Mesenteric fat pad (tissue), 1 donor: Measurements from ENCODE around the gene GUCA2A. TPM values are rescaled to one million over a fixed set of nuclear protein-coding genes. Genes with fewer than 3 reads are reported as not detected.
A peak's percentile ranks its signal among the peaks of the same experiment; 100 is the strongest.

Experiments
- DNase-seq: peaks from one replicate; pipeline ENCODE4 v3.0.0-alpha.2; 2020; ENCODE audit warnings: low spot score
- total RNA-seq: library from RNA; stranded (reverse); fragmentation: NEBNext Ultra II Directional; extraction: Animal tissue kit (Norgen Biotek cat#: 25700); gene quantifications from one replicate; pipeline ENCODE4 v1.2.1, GENCODE V29; 2021
- donor health status: DM: yes; HTN: yes; CAD: no.

GUCA2A gene
- total RNA-seq, 1 donor from 2014 or later = not detected

- DNase-seq = no peak
Observed at GRCh38 chr1:42155362-42155761, 9.2 kb downstream of the GUCA2A start.

- peak; percentile 80 for DNase-seq
Observed at GRCh38 chr1:42154685-42155084, 9.9 kb downstream of the GUCA2A start.

DNA sequence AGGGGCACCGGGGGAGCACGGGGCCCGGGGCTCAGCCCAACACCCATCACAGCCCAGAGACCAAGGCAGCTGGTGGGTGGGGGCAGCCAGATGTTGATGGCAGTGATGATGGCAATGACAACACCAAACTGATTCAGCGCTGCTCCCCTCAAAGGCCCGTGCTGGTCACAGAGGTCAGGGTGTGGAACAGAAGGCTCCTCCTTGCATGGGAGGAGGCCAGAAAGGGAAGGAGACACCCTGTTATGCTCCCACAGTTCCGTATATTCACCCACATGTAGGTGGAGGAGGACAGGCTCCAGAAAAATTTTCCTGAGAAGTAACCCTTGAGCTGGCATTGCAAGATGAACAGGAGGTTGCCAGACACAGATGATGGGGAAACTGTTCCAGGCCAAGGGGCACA is 10.9 kb downstream of the GUCA2A start:
- no peak for DNase-seq

DNA sequence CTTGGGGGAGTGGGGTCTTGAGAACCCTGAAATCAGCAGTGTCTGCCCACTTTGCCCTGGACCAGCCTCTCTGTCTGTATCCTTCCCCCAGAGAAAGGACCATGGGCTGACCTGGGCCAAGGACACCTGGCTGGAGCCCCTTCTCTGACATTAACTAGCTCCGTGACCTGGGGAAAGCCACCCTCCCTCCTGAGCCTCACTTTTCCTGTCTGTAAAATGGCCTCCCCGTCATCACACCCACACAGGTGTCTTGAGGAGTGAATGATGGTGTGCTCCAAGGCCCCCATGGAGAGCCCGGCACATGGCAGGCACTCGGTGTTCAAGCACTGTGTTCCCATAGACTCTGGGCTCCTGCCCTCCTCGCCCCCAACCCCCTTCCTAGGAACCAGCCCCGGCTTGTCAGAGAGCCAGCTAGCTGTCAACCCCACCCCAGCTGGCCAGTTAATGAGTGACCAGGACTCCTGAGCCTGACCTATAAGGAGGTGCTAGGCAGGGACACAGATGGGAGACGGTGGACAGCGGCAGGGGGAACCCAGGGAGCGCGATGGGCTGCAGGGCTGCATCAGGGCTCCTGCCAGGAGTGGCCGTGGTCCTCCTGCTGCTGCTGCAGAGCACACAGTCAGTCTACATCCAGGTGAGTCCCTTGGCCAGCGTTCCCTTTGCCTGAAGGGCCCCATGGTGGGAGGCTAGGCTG is 11.5 kb downstream of the GUCA2A start, which contains the start of gene GUCA2B:
TSS of gene GUCA2B (plus strand) at position 504 of the 694 bp plus-strand sequence. CDS start at position 545, 41 bp downstream.
- peak; percentile 72 for DNase-seq

DNA sequence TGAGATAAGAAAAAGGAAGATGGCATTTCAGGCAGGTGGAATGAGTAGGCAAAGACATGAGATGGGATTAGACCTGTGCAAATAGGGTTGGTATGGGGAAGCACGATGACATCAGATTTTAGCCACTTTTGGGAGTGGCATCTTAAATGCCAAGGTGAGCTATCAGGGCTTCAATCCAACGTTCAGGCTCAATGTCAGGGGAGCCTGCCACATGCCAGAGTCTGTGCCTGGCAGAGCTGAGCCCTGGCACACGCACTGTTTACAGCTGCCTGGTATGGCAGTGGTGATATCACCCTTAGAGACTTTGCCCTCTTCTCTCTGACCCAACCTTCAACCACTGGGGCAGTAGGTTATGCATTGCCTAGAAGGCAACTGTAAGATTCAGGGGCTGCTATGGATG is 12.4 kb downstream of the GUCA2A start:
- peak; percentile 60 for DNase-seq

- DNase-seq = peak; percentile 57
Observed at GRCh38 chr1:42150651-42151050, 13.9 kb downstream of the GUCA2A start.

GRCh38 chr1:42148166-42148565 is 16.4 kb downstream of the GUCA2A start:
- no peak for DNase-seq

- DNase-seq = peak; percentile 88
Observed at GRCh38 chr1:42146626-42147320, 17.8 kb downstream of the GUCA2A start.

DNA sequence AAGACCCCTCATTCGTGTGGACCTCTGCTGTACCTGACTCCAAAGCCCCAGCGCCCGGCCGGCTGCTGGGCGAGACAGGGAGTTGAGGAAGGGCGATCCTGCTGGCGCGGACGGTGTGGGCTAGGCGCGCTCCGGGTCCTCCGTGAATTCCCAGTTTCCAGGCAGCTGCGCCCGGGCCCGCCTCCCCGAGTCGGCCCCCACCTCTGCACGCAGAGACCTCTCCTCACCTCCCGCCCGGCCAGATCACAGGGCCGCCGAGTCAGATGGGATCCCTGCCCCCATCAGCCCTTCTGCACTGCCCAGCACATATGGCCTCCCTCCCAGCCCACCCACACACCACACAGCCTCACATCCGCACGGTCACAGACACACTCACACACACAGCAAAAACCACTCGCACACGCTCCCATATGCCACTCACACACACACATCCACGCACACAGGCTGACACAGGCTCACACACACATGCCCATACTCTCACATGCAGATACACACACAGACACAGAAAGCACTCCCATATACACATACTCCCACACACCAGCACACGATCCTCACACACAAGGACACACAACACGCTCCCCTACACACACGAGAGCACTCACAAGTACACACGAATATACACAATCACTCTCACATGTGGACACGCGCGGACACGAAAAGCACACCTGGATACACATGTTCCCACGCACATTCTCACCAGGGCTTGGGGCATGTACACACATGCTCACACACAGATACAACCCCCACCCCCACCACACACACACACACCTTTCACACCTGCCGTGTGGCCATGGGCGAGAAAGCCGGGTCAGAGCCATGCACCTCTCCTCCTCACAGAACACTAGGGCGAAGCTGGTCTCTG is 18.6 kb downstream of the GUCA2A start:
- DNase-seq = no peak

DNA sequence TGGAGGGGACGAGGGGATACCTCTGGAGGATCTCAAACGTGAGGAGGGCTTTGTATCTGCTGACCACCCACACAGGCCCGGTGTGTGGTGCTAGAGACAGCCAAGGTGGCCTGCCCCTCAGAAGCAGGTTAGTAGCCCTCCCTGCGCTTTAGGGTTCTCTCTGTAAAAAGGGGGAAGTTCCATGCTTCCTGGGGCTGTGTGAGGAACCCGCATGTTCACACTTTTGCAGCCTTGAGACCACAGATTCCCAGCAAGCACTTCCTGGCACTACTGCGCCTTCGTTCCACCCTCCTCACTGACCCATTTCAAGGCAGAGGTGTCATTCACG is 19.2 kb downstream of the GUCA2A start:
- DNase-seq = no peak

GRCh38 chr1:42144711-42145388 is 19.7 kb downstream of the GUCA2A start:
- peak; percentile 55 for DNase-seq

DNA sequence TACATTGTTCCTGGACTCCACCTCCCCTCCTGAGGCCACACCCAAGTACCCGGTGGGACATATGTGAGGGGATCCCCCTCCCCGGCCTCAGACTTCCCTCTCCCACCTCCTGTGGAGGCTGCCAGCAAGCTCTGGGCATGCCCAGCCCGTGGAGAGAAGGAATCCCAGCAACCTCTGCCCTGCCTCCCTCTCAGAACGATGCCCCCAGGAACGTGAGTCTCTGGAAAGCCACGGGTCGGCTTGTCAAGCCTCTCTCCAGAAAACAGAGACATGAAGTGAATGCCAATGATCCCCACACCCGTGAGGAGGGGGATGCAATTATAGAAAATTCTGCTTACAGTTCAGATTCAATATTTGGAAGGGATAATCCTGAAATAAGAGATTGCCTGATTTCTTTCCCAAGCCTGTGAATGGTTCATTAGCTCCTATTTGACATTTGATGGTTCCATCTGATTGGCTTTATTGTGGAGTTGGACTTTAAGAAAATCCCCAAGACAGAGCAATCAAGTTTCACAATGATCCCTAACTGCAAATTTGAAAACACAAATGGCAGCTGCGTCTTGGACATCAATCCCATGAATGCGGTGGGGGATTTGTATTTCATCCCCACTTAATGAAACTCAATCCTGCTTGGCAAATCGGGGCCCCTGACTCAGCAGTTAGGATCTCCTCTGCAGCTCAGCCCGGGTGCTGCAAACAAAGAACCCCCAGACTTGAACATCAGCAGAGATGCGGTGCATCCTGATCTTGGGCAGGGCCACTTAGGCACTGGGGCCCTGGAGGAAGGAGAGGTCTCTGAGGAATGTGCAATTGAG is 20.4 kb downstream of the GUCA2A start:
- DNase-seq = peak; percentile 35

DNA sequence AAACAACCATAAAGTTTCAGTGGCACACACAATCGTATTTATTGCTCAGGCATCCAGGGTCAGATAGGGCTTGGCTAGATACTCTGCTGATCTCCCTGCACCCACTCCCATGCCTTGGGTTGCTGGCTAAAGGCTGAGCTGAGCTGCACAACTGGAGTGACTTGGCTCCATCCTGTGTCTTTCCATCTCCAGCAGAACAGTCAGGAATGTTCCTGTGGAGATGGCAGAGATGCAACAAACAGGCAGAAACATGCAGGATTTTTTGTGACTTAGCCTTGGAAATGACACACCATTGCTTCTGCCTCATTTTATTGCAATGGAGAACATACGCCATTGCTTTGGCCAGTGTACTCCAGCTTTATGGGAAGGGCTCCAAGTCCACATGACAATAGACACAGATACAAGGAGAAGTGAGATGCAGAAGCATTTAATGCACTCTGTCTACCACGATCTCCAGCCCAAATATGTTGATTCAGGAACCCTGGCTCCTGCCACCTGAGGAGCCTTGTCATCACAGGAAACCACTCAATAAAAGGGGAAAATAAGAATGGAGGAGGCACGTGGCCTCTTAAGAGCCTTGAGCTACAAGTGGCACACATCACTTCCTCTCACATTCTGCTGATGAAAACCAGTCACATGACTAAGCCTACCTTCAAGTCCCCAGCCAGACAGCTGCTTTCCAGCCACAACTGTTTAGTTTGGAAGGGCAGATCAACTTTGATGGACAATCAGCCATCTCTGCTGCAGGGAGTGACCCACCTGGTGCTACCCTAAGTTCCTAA is 21.5 kb downstream of the GUCA2A start:
- DNase-seq = no peak

DNA sequence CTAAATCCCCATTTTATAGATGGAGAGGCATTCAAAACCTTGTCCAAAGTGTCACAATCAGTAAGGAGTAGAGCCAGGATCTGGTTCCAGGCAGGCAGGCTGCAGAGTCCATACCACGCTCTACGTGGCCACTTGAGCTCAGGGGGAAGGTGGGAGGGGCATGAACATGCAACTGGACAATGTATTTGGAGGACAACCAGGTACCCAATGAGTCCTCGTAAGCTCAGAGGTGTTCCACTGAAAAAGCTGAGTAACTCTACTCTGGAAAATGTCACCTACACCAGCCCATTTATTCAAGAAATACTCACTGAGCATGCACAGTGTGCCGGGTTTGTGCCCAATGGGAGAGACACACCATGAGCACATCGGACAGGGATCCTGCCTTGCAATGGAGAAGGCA is 22.6 kb downstream of the GUCA2A start:
- no peak for DNase-seq

DNA sequence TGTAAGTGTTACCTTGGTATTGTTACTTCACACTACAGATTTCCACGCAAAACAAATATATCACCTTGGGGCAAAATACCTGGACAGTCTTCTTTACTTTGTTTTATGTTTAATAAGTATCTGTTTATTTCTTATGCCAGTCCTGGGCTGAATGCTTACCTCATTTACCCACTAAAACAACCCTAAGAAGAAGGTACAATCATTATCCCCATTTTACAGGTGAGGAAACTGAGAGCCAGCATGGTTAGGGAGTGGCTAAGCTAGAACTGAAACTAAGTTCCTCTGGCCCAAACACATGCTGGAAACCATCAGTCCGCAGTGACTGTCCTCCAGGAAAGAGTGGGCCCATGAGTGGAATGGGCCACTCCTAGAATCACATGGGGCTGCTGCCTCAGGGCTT is 24.4 kb downstream of the GUCA2A start:
- DNase-seq = no peak

GRCh38 chr1:42139444-42139843 is 25.1 kb downstream of the GUCA2A start:
- no peak for DNase-seq

DNA sequence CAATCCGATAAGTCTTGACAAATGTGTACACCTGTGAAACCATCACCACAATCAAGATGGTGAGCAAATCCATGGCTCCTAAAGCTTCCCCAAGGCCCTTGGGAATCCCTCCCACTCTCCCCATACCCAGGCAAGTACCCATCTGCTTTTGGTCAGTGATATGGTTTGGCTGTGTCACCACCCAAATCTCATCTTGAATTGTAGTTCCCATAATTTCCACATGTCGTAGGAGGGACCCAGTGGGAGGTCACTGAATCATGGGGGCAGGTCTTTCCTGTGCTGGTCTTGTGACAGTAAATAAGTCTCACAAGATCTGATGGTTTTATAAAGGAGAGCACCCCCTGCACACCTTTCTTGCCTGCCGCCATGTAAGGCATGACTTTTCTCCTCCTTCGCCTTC is 26.0 kb downstream of the GUCA2A start:
- DNase-seq = no peak

DNA sequence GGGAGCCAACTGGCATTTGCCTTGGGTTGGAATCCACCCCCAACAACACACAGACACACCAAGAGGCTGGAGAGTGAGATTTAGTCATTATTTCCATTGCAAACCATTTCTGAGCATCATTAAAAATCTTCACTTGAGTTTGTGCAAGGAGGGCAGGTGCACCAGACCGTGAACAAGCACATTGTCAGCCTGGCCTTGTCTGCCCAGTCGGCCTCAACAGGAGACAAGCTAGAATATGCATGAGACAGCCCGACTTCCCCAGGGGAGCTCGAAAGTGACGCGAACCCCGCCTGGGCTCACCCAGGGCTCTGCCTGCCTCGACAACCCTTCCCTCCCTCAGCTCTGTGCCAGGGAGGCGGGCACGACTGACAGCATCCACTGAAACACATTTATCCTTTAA is 26.8 kb downstream of the GUCA2A start:
- DNase-seq = no peak

DNA sequence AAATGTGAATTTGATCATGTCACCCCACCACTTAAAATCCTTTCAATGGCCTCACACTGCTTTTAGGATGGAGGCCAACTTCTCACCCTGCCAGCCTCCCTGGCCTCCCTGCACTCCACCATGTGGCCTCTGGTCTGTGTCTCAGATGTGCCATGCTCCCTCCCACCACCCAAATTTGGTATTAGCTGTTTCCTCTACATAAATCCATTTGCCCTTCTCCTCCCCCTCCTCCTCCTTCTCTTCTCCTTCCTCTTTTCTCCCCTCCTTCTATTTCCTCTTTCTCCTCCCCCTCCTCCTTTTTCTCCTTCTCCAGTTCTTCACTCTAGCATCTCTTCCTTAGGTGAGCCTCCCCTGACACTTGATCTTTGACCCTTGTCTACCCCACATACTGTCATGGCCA is 28.1 kb downstream of the GUCA2A start:
- DNase-seq = no peak

DNA sequence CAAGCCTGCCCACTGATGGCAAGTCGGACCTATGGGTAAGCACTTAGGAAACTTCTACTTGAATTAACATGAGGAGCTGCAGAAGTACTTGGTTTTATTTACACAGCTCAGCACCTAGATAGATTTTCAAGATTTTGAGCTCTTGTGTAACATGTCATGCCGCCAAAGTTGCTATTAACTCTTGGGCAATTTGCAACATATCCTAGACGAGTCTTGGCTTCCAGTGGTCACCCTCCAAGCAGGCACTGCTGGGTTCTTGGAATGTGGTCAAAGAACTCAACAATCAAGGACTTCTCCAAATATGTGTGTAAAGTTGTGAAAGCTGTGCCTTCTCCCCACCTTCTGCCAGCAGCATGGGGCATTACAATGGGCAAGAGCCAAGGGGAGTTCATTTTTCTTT is 29.1 kb downstream of the GUCA2A start:
- no peak for DNase-seq
